ENCODE data around the gene SMG6.

DNA sequence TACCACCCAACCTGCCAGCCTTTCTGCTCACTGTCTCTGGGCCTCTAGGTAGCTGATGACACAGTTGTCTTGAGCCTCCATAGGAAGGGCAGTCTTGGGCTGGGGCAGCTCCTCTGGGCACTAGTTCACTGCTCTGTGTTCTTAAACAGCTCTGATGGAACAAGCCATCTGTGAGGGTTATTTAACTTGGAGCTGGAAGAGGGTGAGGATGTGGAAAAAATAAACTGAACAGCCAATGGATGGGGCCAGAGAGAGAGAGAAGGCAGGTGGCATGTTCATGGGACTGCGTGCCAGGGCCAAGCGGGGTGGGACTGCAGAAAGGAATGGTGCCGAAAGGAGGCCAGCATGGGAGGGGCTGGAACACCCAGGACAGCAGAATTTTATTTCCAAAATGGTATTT is 196.1 kb downstream of the SMG6 start:
- TF ChIP-seq POLR2A (IDR thresholded peaks at IDR 0.05; ENCODE audit: control extremely low read depth in 1 of 2, low read depth in 2 of 2, low read length in 2 of 2) (no peak), JUN (IDR thresholded peaks at IDR 0.05; ENCODE audit: low read depth, low read length) (no peak), CREB1 (IDR thresholded peaks at IDR 0.05) (no peak), YY1 (IDR thresholded peaks at IDR 0.05; ENCODE audit: low read depth, low read length) (no peak), EP300 (IDR thresholded peaks at IDR 0.05; ENCODE audit: borderline replicate concordance in 1 of 2, low read depth in 2 of 2, low read length in 2 of 2) (no peak), ZNF274 (IDR thresholded peaks at IDR 0.05; ENCODE audit: borderline replicate concordance, extremely low read depth, low read length) (no peak), CHD2 (IDR thresholded peaks at IDR 0.05; ENCODE audit: low read length) (no peak), HDAC2 (IDR thresholded peaks at IDR 0.05; ENCODE audit: borderline replicate concordance in 1 of 2, low read depth in 2 of 2, low read length in 2 of 2) (no peak), POU5F1 (IDR thresholded peaks at IDR 0.05; ENCODE audit: low read depth, low read length) (no peak), SAP30 (IDR thresholded peaks at IDR 0.05; ENCODE audit: insufficient read depth, insufficient replicate concordance, low read length) (no peak), RFX5 (IDR thresholded peaks at IDR 0.05; ENCODE audit: borderline replicate concordance, low read depth, low read length) (no peak)
- TF ChIP-seq, protein P1, sequence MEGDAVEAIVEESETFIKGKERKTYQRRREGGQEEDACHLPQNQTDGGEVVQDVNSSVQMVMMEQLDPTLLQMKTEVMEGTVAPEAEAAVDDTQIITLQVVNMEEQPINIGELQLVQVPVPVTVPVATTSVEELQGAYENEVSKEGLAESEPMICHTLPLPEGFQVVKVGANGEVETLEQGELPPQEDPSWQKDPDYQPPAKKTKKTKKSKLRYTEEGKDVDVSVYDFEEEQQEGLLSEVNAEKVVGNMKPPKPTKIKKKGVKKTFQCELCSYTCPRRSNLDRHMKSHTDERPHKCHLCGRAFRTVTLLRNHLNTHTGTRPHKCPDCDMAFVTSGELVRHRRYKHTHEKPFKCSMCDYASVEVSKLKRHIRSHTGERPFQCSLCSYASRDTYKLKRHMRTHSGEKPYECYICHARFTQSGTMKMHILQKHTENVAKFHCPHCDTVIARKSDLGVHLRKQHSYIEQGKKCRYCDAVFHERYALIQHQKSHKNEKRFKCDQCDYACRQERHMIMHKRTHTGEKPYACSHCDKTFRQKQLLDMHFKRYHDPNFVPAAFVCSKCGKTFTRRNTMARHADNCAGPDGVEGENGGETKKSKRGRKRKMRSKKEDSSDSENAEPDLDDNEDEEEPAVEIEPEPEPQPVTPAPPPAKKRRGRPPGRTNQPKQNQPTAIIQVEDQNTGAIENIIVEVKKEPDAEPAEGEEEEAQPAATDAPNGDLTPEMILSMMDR (IDR thresholded peaks at IDR 0.05; ENCODE audit: control extremely low read depth in 1 of 3, insufficient read depth in 1 of 3, low read depth in 1 of 3, low read length in 3 of 3), result no peak
- TF ChIP-seq, protein P2, sequence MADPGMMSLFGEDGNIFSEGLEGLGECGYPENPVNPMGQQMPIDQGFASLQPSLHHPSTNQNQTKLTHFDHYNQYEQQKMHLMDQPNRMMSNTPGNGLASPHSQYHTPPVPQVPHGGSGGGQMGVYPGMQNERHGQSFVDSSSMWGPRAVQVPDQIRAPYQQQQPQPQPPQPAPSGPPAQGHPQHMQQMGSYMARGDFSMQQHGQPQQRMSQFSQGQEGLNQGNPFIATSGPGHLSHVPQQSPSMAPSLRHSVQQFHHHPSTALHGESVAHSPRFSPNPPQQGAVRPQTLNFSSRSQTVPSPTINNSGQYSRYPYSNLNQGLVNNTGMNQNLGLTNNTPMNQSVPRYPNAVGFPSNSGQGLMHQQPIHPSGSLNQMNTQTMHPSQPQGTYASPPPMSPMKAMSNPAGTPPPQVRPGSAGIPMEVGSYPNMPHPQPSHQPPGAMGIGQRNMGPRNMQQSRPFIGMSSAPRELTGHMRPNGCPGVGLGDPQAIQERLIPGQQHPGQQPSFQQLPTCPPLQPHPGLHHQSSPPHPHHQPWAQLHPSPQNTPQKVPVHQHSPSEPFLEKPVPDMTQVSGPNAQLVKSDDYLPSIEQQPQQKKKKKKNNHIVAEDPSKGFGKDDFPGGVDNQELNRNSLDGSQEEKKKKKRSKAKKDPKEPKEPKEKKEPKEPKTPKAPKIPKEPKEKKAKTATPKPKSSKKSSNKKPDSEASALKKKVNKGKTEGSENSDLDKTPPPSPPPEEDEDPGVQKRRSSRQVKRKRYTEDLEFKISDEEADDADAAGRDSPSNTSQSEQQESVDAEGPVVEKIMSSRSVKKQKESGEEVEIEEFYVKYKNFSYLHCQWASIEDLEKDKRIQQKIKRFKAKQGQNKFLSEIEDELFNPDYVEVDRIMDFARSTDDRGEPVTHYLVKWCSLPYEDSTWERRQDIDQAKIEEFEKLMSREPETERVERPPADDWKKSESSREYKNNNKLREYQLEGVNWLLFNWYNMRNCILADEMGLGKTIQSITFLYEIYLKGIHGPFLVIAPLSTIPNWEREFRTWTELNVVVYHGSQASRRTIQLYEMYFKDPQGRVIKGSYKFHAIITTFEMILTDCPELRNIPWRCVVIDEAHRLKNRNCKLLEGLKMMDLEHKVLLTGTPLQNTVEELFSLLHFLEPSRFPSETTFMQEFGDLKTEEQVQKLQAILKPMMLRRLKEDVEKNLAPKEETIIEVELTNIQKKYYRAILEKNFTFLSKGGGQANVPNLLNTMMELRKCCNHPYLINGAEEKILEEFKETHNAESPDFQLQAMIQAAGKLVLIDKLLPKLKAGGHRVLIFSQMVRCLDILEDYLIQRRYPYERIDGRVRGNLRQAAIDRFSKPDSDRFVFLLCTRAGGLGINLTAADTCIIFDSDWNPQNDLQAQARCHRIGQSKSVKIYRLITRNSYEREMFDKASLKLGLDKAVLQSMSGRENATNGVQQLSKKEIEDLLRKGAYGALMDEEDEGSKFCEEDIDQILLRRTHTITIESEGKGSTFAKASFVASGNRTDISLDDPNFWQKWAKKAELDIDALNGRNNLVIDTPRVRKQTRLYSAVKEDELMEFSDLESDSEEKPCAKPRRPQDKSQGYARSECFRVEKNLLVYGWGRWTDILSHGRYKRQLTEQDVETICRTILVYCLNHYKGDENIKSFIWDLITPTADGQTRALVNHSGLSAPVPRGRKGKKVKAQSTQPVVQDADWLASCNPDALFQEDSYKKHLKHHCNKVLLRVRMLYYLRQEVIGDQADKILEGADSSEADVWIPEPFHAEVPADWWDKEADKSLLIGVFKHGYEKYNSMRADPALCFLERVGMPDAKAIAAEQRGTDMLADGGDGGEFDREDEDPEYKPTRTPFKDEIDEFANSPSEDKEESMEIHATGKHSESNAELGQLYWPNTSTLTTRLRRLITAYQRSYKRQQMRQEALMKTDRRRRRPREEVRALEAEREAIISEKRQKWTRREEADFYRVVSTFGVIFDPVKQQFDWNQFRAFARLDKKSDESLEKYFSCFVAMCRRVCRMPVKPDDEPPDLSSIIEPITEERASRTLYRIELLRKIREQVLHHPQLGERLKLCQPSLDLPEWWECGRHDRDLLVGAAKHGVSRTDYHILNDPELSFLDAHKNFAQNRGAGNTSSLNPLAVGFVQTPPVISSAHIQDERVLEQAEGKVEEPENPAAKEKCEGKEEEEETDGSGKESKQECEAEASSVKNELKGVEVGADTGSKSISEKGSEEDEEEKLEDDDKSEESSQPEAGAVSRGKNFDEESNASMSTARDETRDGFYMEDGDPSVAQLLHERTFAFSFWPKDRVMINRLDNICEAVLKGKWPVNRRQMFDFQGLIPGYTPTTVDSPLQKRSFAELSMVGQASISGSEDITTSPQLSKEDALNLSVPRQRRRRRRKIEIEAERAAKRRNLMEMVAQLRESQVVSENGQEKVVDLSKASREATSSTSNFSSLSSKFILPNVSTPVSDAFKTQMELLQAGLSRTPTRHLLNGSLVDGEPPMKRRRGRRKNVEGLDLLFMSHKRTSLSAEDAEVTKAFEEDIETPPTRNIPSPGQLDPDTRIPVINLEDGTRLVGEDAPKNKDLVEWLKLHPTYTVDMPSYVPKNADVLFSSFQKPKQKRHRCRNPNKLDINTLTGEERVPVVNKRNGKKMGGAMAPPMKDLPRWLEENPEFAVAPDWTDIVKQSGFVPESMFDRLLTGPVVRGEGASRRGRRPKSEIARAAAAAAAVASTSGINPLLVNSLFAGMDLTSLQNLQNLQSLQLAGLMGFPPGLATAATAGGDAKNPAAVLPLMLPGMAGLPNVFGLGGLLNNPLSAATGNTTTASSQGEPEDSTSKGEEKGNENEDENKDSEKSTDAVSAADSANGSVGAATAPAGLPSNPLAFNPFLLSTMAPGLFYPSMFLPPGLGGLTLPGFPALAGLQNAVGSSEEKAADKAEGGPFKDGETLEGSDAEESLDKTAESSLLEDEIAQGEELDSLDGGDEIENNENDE (IDR thresholded peaks at IDR 0.05; ENCODE audit: insufficient replicate concordance, low read length), result no peak
